NCI-H526 treated with DMSO at 0.1 percent for 48 hours (cell line): Measurements from ENCODE around the gene CCND2.

Source experiments
- DNase-seq: peaks from one replicate; lab custom pipeline; 2025; lab: John Stamatoyannopoulos, UW

Gene CCND2

DNA sequence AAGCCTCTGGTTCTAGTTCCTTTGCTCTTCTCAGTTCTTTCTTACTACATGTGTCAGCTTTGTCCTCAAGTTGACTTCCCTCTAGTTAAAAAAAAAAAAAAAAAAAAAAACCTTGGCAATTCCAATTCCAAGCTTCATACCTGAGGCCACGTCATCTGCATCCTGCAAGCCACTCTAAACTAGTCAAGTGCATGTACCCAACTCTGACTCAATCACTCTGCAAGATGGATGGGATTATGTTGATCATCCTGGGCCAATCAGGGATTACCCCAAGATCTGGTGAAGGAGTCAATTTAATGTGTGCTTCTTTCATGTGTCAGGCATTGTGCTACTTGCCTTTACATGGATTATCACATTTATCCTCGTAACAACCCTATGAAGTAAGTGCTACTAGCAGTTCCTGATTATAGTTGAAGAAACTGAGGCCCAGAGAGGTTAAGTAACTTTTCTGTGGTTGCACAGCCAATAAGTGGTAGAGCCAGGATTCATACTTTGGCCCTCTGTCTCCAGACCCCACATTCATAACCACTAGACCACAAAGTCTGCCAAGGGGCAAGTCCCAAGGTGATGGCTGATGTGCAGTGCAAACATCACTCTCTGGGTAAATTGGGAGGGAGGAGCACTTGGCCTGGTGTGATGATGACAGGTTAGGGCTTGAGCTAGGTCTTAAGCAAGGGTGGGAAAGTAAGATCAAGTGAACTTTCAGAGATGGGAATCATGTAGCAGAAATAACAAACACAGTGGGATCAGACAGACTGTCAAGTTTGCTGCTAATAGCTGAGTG lies 17.3 kb upstream of the CCND2 start:
- no peak for DNase-seq

GRCh38 chr12:4257442-4257841 lies 16.1 kb upstream of the CCND2 start:
- DNase-seq = no peak

- DNase-seq = no peak
These were observed 14.5 kb upstream of the CCND2 start for GRCh38 chr12:4259099-4259498.

GRCh38 chr12:4261655-4262054 lies 11.9 kb upstream of the CCND2 start:
- DNase-seq = no peak

GRCh38 chr12:4265280-4265679 lies 8.3 kb upstream of the CCND2 start:
- no peak for DNase-seq

- DNase-seq = no peak
These were observed 6.6 kb upstream of the CCND2 start for GRCh38 chr12:4266990-4267389.

- no peak for DNase-seq
These were observed 5.7 kb upstream of the CCND2 start for GRCh38 chr12:4267704-4268328.

DNA sequence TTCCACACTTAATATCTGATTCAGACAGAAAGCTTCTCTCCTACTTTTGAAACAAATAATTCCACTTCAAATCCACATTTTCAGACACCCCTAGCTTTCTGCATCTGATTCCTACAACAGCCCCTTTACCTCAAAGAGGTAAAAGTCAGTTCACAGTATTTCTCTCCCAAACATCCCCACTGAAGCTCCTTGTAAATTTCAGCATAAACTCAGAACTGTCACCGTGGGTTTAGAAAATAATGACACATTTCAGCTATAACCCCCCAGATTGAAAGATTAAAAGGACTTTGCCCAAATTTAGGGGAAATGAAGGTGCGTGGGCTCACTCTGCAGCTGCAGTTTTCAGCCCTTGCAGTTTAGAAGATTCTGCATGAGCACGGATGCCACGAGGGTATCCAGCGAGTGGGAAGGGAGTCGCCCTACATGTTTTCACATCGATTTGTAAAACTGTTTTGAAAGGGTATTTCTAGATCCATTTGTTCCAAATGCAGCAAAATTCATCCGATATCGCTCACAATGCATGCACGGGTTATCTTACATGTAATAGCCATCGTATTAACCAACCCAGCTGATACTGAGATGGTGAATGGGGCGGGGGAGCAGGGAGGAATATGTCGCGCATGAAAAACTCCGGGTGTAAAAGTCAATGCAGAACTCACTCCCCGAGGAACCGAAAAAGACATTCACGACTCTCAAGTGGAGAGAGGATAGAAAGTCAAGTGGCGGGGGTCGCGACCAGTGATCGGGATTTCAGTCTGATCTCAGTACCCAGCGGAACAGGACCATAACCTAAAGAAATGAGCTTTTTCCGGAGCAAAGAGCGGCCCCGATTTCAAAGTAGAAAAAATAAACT lies 5.0 kb upstream of the CCND2 start:
- no peak for DNase-seq

DNA sequence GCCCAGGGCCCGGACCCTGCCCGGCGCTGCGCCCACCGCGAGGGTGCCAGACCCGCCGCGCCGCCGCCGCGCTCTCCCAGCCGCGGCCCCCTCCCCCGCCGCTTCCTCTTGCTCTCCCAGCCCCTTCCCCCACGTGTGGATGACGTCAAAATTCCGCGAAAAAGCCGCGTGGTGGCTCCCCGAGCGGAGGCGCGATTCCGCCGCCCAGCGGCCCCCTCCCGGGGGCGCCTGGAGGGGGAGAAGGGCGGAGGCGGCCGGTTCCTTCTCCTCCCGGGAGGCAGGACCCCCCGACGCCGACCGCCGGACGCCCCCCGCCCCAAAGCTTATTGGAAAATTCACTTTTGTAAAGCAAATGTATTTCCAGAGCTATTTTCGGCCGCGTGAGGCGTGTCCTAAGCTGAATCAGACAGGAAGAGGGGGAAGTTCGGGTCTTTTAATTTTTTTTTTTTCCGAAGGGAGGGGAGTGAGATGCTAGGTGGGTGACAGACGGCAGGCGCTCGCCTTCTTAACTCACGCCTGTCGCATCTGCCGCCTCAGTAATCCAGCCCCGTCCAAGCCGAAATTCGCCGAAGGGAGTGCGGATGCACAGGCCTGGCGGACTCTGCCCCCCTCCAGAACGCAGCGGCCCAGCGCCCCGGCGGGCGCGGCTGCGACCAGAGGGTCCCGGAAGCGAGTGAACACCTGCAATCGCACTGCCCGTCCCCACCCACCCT lies 4.1 kb upstream of the CCND2 start:
- DNase-seq = no peak

GRCh38 chr12:4270016-4270830 lies 3.3 kb upstream of the CCND2 start:
- DNase-seq = no peak

GRCh38 chr12:4270831-4271716 lies 2.5 kb upstream of the CCND2 start:
- DNase-seq = no peak

- DNase-seq = no peak
These were observed 1.7 kb upstream of the CCND2 start for GRCh38 chr12:4271717-4272423.

GRCh38 chr12:4272424-4273272 lies 914 bp upstream of the CCND2 start:
- no peak for DNase-seq

DNA sequence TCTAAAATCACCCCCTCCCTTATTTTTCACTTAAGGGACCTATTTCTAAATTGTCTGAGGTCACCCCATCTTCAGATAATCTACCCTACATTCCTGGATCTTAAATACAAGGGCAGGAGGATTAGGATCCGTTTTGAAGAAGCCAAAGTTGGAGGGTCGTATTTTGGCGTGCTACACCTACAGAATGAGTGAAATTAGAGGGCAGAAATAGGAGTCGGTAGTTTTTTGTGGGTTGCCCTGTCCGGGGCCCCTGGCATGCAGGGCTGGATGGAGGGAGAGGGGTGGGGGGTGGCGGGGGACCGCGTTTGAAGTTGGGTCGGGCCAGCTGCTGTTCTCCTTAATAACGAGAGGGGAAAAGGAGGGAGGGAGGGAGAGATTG lies 300 bp upstream of the CCND2 start:
- no peak for DNase-seq

DNA sequence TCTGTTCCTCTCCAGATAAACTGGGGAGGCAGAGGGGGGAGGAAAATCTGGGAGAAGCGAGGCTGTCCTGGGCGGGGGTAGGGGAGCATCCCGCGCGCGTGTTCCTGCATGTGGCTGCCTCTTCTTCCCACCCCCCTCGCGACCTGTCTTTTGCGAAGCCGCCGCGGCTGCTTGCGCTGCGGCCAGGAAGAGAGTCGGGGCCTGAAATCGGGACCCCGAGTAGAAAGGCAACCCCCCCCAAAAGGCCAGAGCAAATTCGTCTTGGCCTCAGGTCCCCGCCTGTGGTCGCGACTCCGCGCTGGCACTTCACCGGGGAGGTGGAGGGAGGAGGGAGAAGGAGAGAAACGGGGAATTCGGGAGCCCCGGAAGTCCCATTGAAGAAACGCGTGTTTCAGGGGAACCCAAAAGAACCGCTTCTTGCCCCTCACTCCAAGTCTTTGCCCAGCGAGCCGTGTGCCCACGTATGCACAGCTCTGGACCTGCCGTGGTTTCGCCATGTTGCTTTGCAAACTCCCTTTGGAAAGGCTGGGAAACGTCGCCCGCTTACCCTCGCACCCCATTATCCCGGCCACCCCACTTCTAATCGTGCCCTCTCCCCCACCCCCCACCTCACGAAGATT lies 944 bp downstream of the CCND2 start:
- no peak for DNase-seq

DNA sequence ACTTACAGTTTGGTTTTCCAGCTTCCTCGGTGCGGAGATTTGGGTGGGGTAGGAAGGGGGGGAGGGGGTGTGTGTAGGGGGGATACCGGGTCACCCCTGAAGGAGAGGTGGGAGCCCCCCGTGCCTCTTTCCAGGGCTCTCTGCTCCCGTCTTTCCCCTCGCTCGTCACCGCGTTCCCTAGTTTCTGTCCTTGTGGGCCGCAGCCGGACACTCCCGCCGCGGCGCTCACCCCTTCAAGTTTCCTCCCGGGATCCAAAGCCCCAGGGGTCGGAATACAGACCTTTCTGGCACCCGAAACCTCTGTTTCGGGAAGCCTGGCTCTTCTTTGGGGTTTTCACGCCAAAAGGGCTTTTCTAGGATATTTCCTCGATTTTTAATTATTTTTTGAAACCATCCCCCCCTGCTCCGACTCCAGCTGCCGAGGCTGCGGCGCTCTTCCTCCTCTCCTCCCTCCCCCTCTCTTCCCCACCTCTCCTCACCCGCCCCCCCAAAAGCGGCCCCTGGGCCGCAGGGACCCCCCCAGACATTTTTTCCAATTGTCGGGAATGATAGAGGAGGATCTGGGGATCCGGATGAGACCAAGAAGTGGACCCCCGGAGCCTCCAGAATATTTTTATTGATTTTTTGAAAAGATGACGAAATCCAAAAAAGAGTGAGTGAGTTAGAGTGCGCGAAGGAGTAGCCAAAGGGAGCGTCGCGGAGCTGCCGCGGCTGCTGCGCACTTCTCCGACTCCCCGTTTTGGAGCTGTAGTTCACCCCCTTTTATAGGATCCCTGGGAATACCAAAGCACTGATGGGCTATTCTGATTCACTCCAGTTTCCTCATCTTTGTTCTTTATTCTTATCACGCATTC lies 1.7 kb downstream of the CCND2 start:
- DNase-seq = no peak

- DNase-seq = no peak
These were observed 2.3 kb downstream of the CCND2 start for GRCh38 chr12:4275870-4276301.
